CD4-positive, alpha-beta T cell treated with Interleukin-6 at 100 ng/mL for 8 hours (primary cell): ENCODE data around the gene MANSC1.
"Not testable (repeated sequence)": the region's sequence is repeated elsewhere in the genome, so short reads cannot be mapped to it uniquely, and the experiment has no call there.

Experiments
- DNase-seq: peaks from one replicate; pipeline ENCODE4 v3.0.0-alpha.2; 2020; ENCODE audit warnings: mixed read lengths, low spot score

Gene MANSC1

GRCh38 chr12:12365446-12365802, 15.4 kb upstream of the MANSC1 start:
- DNase-seq: no peak

- no peak for DNase-seq
Measured at GRCh38 chr12:12364787-12365445, 14.9 kb upstream of the MANSC1 start.

DNA sequence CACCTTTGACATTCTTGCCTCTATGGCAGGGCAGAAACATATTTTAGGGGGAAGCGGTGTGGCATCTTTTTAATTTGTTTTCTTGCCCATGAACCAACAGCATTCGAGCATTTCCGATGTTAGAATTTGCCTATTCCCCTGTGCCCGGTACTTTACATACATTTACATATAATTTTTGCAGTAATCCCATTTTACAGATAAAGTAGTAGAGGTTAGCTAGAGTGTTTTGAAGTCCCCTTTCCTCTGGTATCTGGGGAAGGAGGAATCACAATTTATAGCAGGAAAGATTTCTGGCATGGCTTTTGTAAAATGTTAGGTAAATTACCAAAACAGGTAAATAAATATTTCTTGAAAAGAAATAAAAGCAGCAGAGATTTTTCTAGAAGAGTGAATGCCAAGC, 8.5 kb upstream of the MANSC1 start:
- no peak for DNase-seq

DNA sequence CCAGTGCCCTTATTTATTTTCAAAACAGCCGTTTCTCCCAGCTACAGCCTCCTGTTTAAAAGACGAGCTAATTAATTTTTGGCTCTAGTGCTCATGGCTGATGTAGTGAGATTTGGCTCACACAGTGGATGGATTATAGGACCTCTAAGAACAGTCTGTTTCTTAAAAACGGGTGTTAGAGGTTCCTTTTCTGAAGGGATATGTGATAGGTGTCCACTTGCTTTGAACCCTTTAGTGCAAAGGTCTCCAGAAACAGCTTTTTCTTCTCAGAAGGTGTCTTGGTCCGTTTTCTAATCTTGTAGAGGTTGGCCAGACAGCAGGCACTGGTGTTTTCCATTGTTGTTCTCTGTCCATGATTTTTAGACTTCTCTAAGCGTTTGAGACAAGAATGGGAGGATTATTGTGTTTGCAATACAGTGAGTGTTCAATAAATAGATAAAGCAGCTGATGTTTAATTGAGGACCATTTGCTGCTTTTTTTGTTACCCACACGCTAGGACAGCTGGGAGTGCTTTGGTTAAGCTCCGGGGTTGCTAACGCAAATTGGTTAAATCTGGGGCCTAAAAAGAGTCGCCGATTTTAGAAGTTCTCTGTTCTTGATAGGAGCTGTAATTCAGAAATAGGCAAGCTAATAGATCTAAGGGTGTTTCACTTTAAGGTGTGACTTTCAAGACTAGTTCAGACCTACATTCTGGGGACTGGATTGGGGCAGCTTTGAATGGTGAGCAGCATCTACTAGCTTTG, 7.8 kb upstream of the MANSC1 start:
- DNase-seq: peak; percentile 3

DNA sequence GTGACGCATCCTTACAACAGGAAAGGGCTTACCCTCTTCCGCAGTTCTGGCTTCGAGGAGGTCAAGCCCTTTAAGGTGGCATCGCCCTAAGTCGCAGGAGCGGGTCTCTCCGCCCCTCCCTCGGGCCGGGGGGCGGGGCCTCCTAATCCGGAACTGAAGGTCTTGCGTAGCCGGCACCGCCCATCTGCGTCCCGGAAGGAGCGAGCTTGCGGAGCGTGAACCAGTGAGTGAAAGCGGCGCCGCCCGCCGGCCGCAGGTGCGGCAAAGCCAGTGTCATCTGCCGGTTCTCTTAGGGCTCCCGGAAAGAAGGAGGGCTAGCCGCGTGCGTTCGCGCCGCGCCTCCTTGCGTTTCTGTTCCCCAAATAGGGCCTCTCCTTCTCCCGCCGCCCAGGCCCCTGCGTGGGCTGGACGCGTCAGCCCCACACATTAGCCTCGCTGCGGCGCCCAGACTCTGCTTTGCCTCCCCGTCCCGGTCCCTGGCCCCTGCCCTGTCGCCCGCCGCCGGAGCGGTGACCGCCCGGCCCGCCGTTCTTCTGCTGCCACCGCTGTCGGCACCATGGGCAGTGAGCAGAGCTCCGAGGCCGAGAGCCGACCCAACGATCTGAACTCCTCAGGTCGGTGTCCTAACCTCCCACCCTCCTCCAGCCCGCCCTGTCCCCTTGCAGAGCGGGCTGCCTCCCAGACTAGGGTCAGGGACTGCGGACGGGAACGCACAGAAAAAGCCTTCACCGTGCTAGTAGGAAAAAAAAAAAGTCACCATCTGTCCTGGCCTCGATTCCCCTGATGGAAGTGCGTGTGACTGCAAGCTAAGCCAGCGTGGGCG, 7.1 kb upstream of the MANSC1 start, which contains the start of gene BORCS5:
BORCS5 (plus strand) TSS at position 183 of the 823 bp plus-strand sequence; CDS start at position 557, 374 bp downstream.
- peak; percentile 99 for DNase-seq

GRCh38 chr12:12356467-12356895, 6.4 kb upstream of the MANSC1 start:
- DNase-seq: no peak

DNA sequence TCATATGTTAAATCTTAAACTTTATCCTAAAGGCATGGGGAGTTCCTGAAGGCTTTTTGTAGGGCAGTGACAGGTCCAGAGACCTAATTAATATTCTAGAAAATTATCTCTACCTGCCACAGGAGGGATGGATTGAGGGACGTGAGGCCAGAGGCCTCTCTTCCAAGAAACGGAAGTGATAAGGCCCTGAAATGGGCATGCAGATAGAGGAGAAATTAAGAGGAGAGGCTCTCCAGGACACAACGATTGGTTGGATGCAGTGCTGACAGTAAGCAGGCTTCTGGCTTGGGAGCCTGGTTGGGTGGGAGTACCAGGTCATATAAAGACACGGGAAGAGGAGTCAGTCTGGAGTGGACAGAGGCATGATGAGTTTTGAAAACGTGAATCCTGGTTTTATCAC, 3.8 kb upstream of the MANSC1 start:
- DNase-seq: no peak

GRCh38 chr12:12353276-12353675, 3.2 kb upstream of the MANSC1 start:
- DNase-seq: no peak

GRCh38 chr12:12351468-12352185, 1.6 kb upstream of the MANSC1 start:
- not testable (repeated sequence) for DNase-seq

- DNase-seq: no peak
Measured at GRCh38 chr12:12350868-12351463, 924 bp upstream of the MANSC1 start.

GRCh38 chr12:12338527-12339168, 11.4 kb downstream of the MANSC1 start:
- DNase-seq: no peak

- DNase-seq: no peak
Measured at GRCh38 chr12:12336511-12336910, 13.5 kb downstream of the MANSC1 start.

- DNase-seq: no peak
Measured at GRCh38 chr12:12336049-12336411, 14.0 kb downstream of the MANSC1 start.

DNA sequence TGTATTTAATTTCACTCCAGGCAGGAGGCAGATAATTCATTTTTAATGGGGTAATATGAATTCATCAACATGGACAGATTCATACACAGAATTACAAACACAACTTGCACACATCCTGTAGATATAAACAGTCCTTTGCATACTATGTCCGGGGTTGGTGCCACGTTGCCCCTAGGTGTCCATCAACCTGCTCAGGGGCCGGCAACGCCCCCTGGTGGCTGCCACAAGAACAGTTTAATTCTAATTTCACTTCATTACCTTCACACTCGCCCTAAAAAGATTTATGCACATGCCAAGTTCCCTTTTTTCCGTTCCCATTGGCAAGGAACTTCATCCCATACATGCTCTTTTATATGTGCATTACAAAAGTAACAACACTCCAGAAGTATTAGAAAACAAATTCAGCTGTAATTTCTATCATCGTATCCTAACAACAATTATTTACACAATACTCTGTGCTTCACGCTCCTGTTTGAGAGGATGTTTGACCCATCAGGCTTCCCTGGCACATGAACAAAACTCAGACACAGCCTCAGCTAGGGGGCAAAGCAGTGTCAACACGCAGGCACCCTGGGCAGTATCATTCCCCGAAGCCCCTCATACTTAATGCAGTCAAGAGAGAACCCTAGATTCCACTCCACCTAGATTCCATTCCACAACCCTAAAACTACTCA, 15.5 kb downstream of the MANSC1 start:
- peak; percentile 52 for DNase-seq

- no peak for DNase-seq
Measured at GRCh38 chr12:12333407-12334366, 16.4 kb downstream of the MANSC1 start.

DNA sequence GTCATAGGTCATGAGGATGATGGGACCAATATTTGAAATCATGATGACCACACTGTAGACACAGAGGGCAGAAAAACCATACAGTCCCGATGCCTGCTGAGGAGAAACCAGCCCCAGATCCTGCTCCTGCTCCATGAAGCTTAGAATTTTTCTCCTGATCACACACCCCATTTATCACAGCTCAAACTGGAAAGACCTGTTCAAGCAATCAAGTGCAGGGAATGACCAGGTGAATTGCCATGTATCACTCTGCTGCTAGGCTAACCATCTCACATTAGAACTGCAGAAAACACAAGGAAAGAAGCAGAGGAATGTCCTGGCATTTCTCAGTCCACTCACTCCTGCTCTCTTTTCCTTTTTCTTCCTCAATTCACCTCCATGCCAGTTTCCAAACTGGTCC, 18.1 kb downstream of the MANSC1 start:
- no peak for DNase-seq

GRCh38 chr12:12331244-12331771, 18.7 kb downstream of the MANSC1 start:
- DNase-seq: no peak

GRCh38 chr12:12327802-12328201, 22.2 kb downstream of the MANSC1 start:
- peak; percentile 68 for DNase-seq

DNA sequence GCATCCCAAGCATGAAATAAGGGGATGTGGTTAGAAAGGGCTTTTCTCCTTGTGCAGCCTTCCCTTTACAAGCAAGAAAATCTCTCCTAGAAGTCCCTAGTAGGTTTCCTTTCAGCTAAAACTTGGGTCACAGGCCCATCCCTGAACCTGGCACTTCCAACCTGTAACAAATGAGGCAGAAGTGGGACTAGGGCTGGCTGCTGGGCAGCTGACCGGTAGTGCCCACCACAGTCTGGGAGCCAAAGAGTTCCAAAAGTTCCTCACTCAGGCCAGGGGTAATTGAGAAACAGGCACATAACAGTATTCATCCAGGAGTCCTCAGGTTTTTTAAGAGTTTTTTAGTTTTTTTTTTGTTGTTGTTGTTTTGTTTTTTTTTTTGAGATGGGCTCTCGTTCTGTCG, 23.8 kb downstream of the MANSC1 start:
- DNase-seq: no peak
